NK-92 (cell line): ENCODE data around the gene PCBP4.
"Not testable (repeated sequence)": the region's sequence is repeated elsewhere in the genome, so short reads cannot be mapped to it uniquely, and the experiment has no call there.

Experiments used
- DNase-seq: peaks from one replicate; lab custom pipeline; 2025; ENCODE audit not compliant: unreplicated experiment; lab: John Stamatoyannopoulos, UW

PCBP4 gene

GRCh38 chr3:51941463-51941797 is 25.8 kb downstream of the PCBP4 start:
- DNase-seq: no peak

- DNase-seq: no peak
Observed at GRCh38 chr3:51940648-51941462, 26.4 kb downstream of the PCBP4 start.

GRCh38 chr3:51938780-51939425 is 28.4 kb downstream of the PCBP4 start:
- no peak for DNase-seq

GRCh38 chr3:51937611-51938450 is 29.4 kb downstream of the PCBP4 start:
- DNase-seq: no peak

- no peak for DNase-seq
Observed at GRCh38 chr3:51937014-51937413, 30.2 kb downstream of the PCBP4 start.

- DNase-seq: no peak
Observed at GRCh38 chr3:51935886-51936755, 31.1 kb downstream of the PCBP4 start.

- DNase-seq: no peak
Observed at GRCh38 chr3:51934991-51935885, 32.0 kb downstream of the PCBP4 start.

GRCh38 chr3:51934139-51934850 is 33.0 kb downstream of the PCBP4 start:
- no peak for DNase-seq

GRCh38 chr3:51933471-51934138 is 33.6 kb downstream of the PCBP4 start:
- DNase-seq: no peak

GRCh38 chr3:51932471-51933370 is 34.5 kb downstream of the PCBP4 start:
- no peak for DNase-seq

GRCh38 chr3:51931756-51932155 is 35.5 kb downstream of the PCBP4 start:
- no peak for DNase-seq

GRCh38 chr3:51930439-51930838 is 36.8 kb downstream of the PCBP4 start:
- DNase-seq: no peak

- DNase-seq: no peak
Observed at GRCh38 chr3:51929420-51930003, 37.7 kb downstream of the PCBP4 start.

GRCh38 chr3:51928981-51929380 is 38.3 kb downstream of the PCBP4 start:
- not testable (repeated sequence) for DNase-seq

- no peak for DNase-seq
Observed at GRCh38 chr3:51928438-51928837, 38.8 kb downstream of the PCBP4 start.

- DNase-seq: no peak
Observed at GRCh38 chr3:51927061-51927977, 39.9 kb downstream of the PCBP4 start.
